GM18861 (cell line): ENCODE results near the gene MMP24OS.
"Not testable (repeated sequence)": the region's sequence is repeated elsewhere in the genome, so short reads cannot be mapped to it uniquely, and the experiment has no call there.

ENCODE experiments used
- ATAC-seq: cut with Tn5 transposase; IDR thresholded peaks from one replicate; pipeline ENCODE4 v1.9.1; 2021; ENCODE audit not compliant: unreplicated experiment

The MMP24OS gene

GRCh38 chr20:35277531-35278395 is at the start of gene MMP24OS:
TSS of gene MMP24OS (minus strand) at chr20:35278122. CDS start at chr20:35277929, 193 bp downstream.
- ATAC-seq, result peak; percentile 75

GRCh38 chr20:35327074-35327976 is 49.4 kb upstream of the MMP24OS start:
- ATAC-seq, result no peak

- ATAC-seq, result no peak
These were observed 48.8 kb upstream of the MMP24OS start for GRCh38 chr20:35326740-35327073.

- no peak for ATAC-seq
These were observed 48.3 kb upstream of the MMP24OS start for GRCh38 chr20:35326021-35326739.

- no peak for ATAC-seq
These were observed 47.5 kb upstream of the MMP24OS start for GRCh38 chr20:35325401-35325800.

- ATAC-seq, result no peak
These were observed 42.6 kb upstream of the MMP24OS start for GRCh38 chr20:35320396-35321126.

- ATAC-seq, result no peak
These were observed 41.9 kb upstream of the MMP24OS start for GRCh38 chr20:35319871-35320197.

- no peak for ATAC-seq
These were observed 41.4 kb upstream of the MMP24OS start for GRCh38 chr20:35319192-35319870.

- ATAC-seq, result no peak
These were observed 40.7 kb upstream of the MMP24OS start for GRCh38 chr20:35318502-35319157.

GRCh38 chr20:35317416-35318210 is 39.7 kb upstream of the MMP24OS start:
- ATAC-seq, result no peak

GRCh38 chr20:35316086-35316485 is 38.2 kb upstream of the MMP24OS start:
- no peak for ATAC-seq

GRCh38 chr20:35315632-35316020 is 37.7 kb upstream of the MMP24OS start:
- not testable (repeated sequence) for ATAC-seq

GRCh38 chr20:35314816-35315631 is 37.1 kb upstream of the MMP24OS start:
- no peak for ATAC-seq

GRCh38 chr20:35312318-35312717 is 34.4 kb upstream of the MMP24OS start:
- no peak for ATAC-seq

GRCh38 chr20:35311822-35312221 is 33.9 kb upstream of the MMP24OS start:
- no peak for ATAC-seq

GRCh38 chr20:35311409-35311808 is 33.5 kb upstream of the MMP24OS start:
- ATAC-seq, result no peak

- no peak for ATAC-seq
These were observed 30.0 kb upstream of the MMP24OS start for GRCh38 chr20:35307666-35308653.
